Esophagus mucosa (tissue), 1 donor: ENCODE results near the gene NELFA. TPM values are rescaled to one million over a fixed set of nuclear protein-coding genes. Genes with fewer than 3 reads are reported as not detected.
A peak's percentile ranks its signal among the peaks of the same experiment; 100 is the strongest.

ENCODE experiments used
- ATAC-seq: fragments of 200-7000 bp; cut with Tn5 transposase; one replicate; pipeline ENCODE4 v1.9.1; 2020
- total RNA-seq: library from RNA; stranded (reverse); gene quantifications from one replicate; pipeline ENCODE4 v1.2.4, GENCODE V29; 2023
- donor health status: DM: yes; HTN: yes; CAD: no.

The NELFA gene
- total RNA-seq = 25.8 TPM

- ATAC-seq = peak; percentile 94
Measured at GRCh38 chr4:2008921-2009650, at the start of gene NELFA. Gene NELFA (minus strand): TSS chr4:2008974. CDS start chr4:2008959, 15 bp downstream.

GRCh38 chr4:2057382-2058065 lies 48.8 kb upstream of the NELFA start:
- no peak for ATAC-seq

- no peak for ATAC-seq
Measured at GRCh38 chr4:2054217-2054616, 45.4 kb upstream of the NELFA start.

GRCh38 chr4:2051086-2051485 lies 42.3 kb upstream of the NELFA start:
- ATAC-seq = no peak

- no peak for ATAC-seq
Measured at GRCh38 chr4:2049811-2050210, 41.0 kb upstream of the NELFA start.

GRCh38 chr4:2049381-2049780 lies 40.6 kb upstream of the NELFA start:
- no peak for ATAC-seq

- ATAC-seq = no peak
Measured at GRCh38 chr4:2048831-2049230, 40.1 kb upstream of the NELFA start.

- ATAC-seq = no peak
Measured at GRCh38 chr4:2047781-2048581, 39.2 kb upstream of the NELFA start.

- no peak for ATAC-seq
Measured at GRCh38 chr4:2047031-2047660, 38.4 kb upstream of the NELFA start.

GRCh38 chr4:2046031-2046961 lies 37.5 kb upstream of the NELFA start:
- no peak for ATAC-seq

- peak; percentile 32 for ATAC-seq
Measured at GRCh38 chr4:2045518-2045951, 36.8 kb upstream of the NELFA start.

GRCh38 chr4:2044542-2045517 lies 36.1 kb upstream of the NELFA start:
- ATAC-seq = no peak

- ATAC-seq = no peak
Measured at GRCh38 chr4:2044119-2044485, 35.3 kb upstream of the NELFA start.

- ATAC-seq = no peak
Measured at GRCh38 chr4:2043396-2044118, 34.8 kb upstream of the NELFA start.

- no peak for ATAC-seq
Measured at GRCh38 chr4:2042947-2043395, 34.2 kb upstream of the NELFA start.

GRCh38 chr4:2042204-2042946 lies 33.6 kb upstream of the NELFA start:
- peak; percentile 32 for ATAC-seq

- ATAC-seq = peak; percentile 45
Measured at GRCh38 chr4:2041239-2042130, 32.7 kb upstream of the NELFA start.
